Lower leg skin (tissue), 3 donors: ENCODE measurements around the gene IPO13.

Experiments
- CTCF ChIP-seq, 3 donors: fragments of 450-650 bp; IDR thresholded peaks; one replicate each; pipeline ENCODE4 v1.5.1; 2016; ENCODE audit warnings: antibody characterized with exemption in 3 of 3, mild to moderate bottlenecking in 3 of 3, moderate library complexity in 2 of 3
- POLR2A ChIP-seq, 2 donors: fragments of 450-650 bp; IDR thresholded peaks; one replicate each; pipeline ENCODE4 v1.6.1; 2016 to 2017; ENCODE audit warnings: antibody characterized with exemption in 2 of 2, mild to moderate bottlenecking in 1 of 2, moderate library complexity in 1 of 2

- TF ChIP-seq CTCF (IDR thresholded peaks at IDR 0.05) (no peak), POLR2A (IDR thresholded peaks at IDR 0.05) (no peak)
Measured at GRCh38 chr1:43980255-43981134, 33.7 kb downstream of the IPO13 start.
